Esophagus muscularis mucosa (tissue), 4 donors: ENCODE data around the gene OR56A3.

Experiments
- EP300 ChIP-seq: sonication (generic); formaldehyde crosslinking; IDR thresholded peaks from one replicate; pipeline ENCODE4 v1.6.1; 2017; ENCODE audit warnings: antibody characterized with exemption
- POLR2A ChIP-seq: fragments of 450-650 bp; IDR thresholded peaks from one replicate; pipeline ENCODE4 v1.6.1; 2017; ENCODE audit warnings: antibody characterized with exemption, moderate library complexity, mild to moderate bottlenecking, low read depth
- TF ChIP-seq, protein P1 (sequence below), 3 experiments: fragments of 200-600 bp in 2 of 3; fragments of 450-650 bp in 1 of 3; sonication (generic) in 2 of 3; IDR thresholded peaks; one replicate each; pipeline ENCODE4 v1.5.1; 2017 to 2019; ENCODE audit warnings: antibody characterized with exemption in 3 of 3, mild to moderate bottlenecking in 2 of 3, moderate library complexity in 1 of 3

DNA sequence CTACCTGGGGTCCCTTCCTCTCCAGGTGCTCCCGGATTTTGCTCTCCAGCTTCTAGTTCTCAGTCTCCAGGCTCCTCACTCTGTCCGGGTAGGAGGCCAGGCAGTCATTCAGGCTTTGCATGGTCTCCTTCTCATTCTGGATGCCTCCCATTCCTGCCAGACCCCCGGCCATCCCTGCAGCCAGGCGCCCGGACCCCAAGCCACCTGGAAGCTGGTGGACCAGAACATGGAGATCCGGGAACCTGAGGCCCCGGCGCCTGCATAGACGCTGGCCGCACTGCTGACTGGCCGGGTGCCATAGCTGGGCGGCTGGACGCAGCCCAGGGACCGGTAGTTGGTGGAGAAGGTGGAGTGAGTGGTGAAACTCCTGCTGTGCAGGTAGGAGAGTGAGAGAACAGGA lies 52.7 kb downstream of the OR56A3 start:
- TF ChIP-seq, protein P1, sequence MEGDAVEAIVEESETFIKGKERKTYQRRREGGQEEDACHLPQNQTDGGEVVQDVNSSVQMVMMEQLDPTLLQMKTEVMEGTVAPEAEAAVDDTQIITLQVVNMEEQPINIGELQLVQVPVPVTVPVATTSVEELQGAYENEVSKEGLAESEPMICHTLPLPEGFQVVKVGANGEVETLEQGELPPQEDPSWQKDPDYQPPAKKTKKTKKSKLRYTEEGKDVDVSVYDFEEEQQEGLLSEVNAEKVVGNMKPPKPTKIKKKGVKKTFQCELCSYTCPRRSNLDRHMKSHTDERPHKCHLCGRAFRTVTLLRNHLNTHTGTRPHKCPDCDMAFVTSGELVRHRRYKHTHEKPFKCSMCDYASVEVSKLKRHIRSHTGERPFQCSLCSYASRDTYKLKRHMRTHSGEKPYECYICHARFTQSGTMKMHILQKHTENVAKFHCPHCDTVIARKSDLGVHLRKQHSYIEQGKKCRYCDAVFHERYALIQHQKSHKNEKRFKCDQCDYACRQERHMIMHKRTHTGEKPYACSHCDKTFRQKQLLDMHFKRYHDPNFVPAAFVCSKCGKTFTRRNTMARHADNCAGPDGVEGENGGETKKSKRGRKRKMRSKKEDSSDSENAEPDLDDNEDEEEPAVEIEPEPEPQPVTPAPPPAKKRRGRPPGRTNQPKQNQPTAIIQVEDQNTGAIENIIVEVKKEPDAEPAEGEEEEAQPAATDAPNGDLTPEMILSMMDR (IDR thresholded peaks at IDR 0.05) = no peak
- TF ChIP-seq EP300 = no peak
- TF ChIP-seq POLR2A = no peak
